GM06990 (cell line): ENCODE data around the gene AKT3.

Source experiments
- DNase-seq: peaks from one replicate; pipeline ENCODE4 v3.0.0-alpha.2; 2011; ENCODE audit not compliant: insufficient read length; ENCODE audit errors: extremely low read depth
- H3K27me3 ChIP-seq: replicated peaks from 2 replicates; pipeline ENCODE4 v1.6.0; 2011; ENCODE audit warnings: low read length; ENCODE audit not compliant: control insufficient read depth, insufficient read depth
- H3K36me3 ChIP-seq: 2 replicates; pipeline ENCODE4 v1.5.1; 2011; ENCODE audit warnings: low read length; ENCODE audit not compliant: control insufficient read depth, insufficient read depth
- H3K4me3 ChIP-seq: replicated peaks from 2 replicates; pipeline ENCODE4 v1.5.1; 2011; ENCODE audit warnings: low read depth, mild to moderate bottlenecking, control low read depth, low read length
- CTCF ChIP-seq: IDR thresholded peaks from 2 replicates; pipeline ENCODE4 v1.5.1; 2011; ENCODE audit warnings: low read length, control low read depth, mild to moderate bottlenecking, inconsistent platforms; ENCODE audit not compliant: insufficient read depth, poor library complexity, severe bottlenecking

AKT3 gene

GRCh38 chr1:243465081-243465480 lies 385.0 kb downstream of the AKT3 start:
- no peak for TF ChIP-seq CTCF
- H3K36me3 ChIP-seq: no peaks in the 10 kb centered on the region
- H3K27me3 ChIP-seq: no peaks in the 10 kb centered on the region
- DNase-seq: no peak
- no peak overlapping the region for H3K4me3 ChIP-seq

- no peak overlapping the region for H3K4me3 ChIP-seq
- H3K36me3 ChIP-seq: no peaks in the 10 kb centered on the region
- DNase-seq: no peak
- H3K27me3 ChIP-seq: no peaks in the 10 kb centered on the region
- no peak for TF ChIP-seq CTCF
These were observed 386.9 kb downstream of the AKT3 start for GRCh38 chr1:243462929-243463697.

GRCh38 chr1:243461700-243462099 lies 388.3 kb downstream of the AKT3 start:
- DNase-seq: no peak
- no peak for TF ChIP-seq CTCF
- H3K4me3 ChIP-seq: no peak overlapping the region
- H3K36me3 ChIP-seq: no peaks in the 10 kb centered on the region
- H3K27me3 ChIP-seq: no peaks in the 10 kb centered on the region

GRCh38 chr1:243459059-243459458 lies 391.0 kb downstream of the AKT3 start:
- Histone ChIP-seq H3K4me3 (no peak overlapping the region), H3K27me3 (no peaks in the 10 kb centered on the region), H3K36me3 (no peaks in the 10 kb centered on the region)
- no peak for TF ChIP-seq CTCF
- no peak for DNase-seq

- no peaks in the 10 kb centered on the region for H3K27me3 ChIP-seq
- no peak for TF ChIP-seq CTCF
- DNase-seq: no peak
- H3K36me3 ChIP-seq: no peaks in the 10 kb centered on the region
- H3K4me3 ChIP-seq: no peak overlapping the region
These were observed 392.6 kb downstream of the AKT3 start for GRCh38 chr1:243457363-243457982.
